ENCODE results near the gene CCDC152. TPM values are rescaled to one million over a fixed set of nuclear protein-coding genes. Genes with fewer than 3 reads are reported as not detected.

CCDC152 gene
- total RNA-seq, 1 donor from 2014 or later: 1.2 TPM

DNA sequence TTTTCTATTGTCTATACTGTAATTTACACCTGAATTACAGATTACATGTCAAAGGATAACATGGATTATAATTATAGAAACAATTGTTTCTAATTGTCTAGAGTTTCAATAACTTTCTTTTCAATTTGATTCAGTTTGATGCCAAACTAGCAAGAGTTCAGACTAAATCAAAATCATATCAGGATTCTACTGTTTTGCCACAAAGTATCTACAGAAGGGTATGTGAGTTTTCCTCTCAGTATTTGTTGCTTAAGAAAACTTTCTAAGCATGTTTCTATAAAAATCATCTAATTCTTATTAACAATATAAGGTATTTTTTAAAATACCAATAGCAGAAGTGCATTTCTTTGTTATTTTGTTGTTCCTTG lies 42.6 kb downstream of the CCDC152 start:
- no peak overlapping the region for H3K9ac ChIP-seq (ENCODE audit: low read length)
- H4K20me1 ChIP-seq (ENCODE audit: insufficient read depth, low read length): no peaks in the 10 kb centered on the region
- Mint-ChIP-seq H3K4me1 (ENCODE audit: low read depth, unreplicated experiment) (no peaks in the 10 kb centered on the region), H3K9me3 (ENCODE audit: unreplicated experiment) (peaks cover 6% of the 10 kb centered on the region), H3K27me3 (ENCODE audit: low read depth, unreplicated experiment) (no peaks in the 10 kb centered on the region), H3K4me3 (ENCODE audit: unreplicated experiment) (no peak overlapping the region), H3K36me3 (ENCODE audit: low read depth, unreplicated experiment) (no peaks in the 10 kb centered on the region), H3K27ac (ENCODE audit: unreplicated experiment) (no peak overlapping the region)
- H3K27ac ChIP-seq (ENCODE audit: low read depth, low read length): no peak overlapping the region
- no peaks in the 10 kb centered on the region for H3K4me1 ChIP-seq (ENCODE audit: insufficient read depth, low read length)
- no peak for TF ChIP-seq EZH2 (IDR thresholded peaks at IDR 0.05; ENCODE audit: insufficient read depth, low read length)
- TF ChIP-seq, protein P1, sequence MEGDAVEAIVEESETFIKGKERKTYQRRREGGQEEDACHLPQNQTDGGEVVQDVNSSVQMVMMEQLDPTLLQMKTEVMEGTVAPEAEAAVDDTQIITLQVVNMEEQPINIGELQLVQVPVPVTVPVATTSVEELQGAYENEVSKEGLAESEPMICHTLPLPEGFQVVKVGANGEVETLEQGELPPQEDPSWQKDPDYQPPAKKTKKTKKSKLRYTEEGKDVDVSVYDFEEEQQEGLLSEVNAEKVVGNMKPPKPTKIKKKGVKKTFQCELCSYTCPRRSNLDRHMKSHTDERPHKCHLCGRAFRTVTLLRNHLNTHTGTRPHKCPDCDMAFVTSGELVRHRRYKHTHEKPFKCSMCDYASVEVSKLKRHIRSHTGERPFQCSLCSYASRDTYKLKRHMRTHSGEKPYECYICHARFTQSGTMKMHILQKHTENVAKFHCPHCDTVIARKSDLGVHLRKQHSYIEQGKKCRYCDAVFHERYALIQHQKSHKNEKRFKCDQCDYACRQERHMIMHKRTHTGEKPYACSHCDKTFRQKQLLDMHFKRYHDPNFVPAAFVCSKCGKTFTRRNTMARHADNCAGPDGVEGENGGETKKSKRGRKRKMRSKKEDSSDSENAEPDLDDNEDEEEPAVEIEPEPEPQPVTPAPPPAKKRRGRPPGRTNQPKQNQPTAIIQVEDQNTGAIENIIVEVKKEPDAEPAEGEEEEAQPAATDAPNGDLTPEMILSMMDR (IDR thresholded peaks at IDR 0.05; ENCODE audit: insufficient read depth, low read depth, low read length): no peak
- no peak overlapping the region for H3K4me2 ChIP-seq (ENCODE audit: low read length)
- DNase-seq (ENCODE audit: low read depth) (no peak), FAIRE-seq (no peak)
- no peaks in the 10 kb centered on the region for H3K27me3 ChIP-seq (ENCODE audit: insufficient read depth, low read length)
- H3K36me3 ChIP-seq (ENCODE audit: insufficient read depth, low read length): no peaks in the 10 kb centered on the region
- H3K79me2 ChIP-seq (ENCODE audit: insufficient read depth, low read length): no peaks in the 10 kb centered on the region
- H3K4me3 ChIP-seq (ENCODE audit: insufficient read depth, low read depth, low read length): no peak overlapping the region
- H2AFZ ChIP-seq (ENCODE audit: low read depth, low read length): no peak overlapping the region
- H3K9me3 ChIP-seq (ENCODE audit: insufficient read depth, low read depth, low read length): no peaks in the 10 kb centered on the region

DNA sequence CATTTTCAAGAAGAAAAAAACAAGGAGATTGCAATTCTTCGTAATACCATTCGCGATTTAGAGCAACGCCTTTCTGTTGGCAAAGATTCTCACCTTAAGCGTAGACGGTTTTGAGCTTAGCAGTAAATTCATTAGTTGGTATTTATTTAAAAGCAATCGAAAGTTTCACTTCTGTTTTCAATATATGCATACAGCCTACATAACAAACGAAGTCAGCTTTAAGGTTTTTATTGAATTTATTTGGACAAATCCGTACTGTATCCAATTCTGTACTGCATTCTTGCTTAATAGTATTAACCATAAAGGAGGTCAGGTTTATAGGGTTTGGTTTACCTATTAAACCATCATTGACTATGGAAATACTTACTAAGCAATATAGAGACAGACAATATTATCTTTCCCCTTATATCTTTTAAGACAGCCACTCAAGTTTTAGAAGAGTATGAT lies 43.1 kb downstream of the CCDC152 start:
- Mint-ChIP-seq H3K27me3 (ENCODE audit: low read depth, unreplicated experiment) (no peaks in the 10 kb centered on the region), H3K9me3 (ENCODE audit: unreplicated experiment) (peaks cover 6% of the 10 kb centered on the region), H3K36me3 (ENCODE audit: low read depth, unreplicated experiment) (no peaks in the 10 kb centered on the region), H3K4me1 (ENCODE audit: low read depth, unreplicated experiment) (no peaks in the 10 kb centered on the region), H3K27ac (ENCODE audit: unreplicated experiment) (no peak overlapping the region), H3K4me3 (ENCODE audit: unreplicated experiment) (no peak overlapping the region)
- H3K9ac ChIP-seq (ENCODE audit: low read length): no peak overlapping the region
- no peaks in the 10 kb centered on the region for H3K79me2 ChIP-seq (ENCODE audit: insufficient read depth, low read length)
- no peaks in the 10 kb centered on the region for H4K20me1 ChIP-seq (ENCODE audit: insufficient read depth, low read length)
- H3K36me3 ChIP-seq (ENCODE audit: insufficient read depth, low read length): no peaks in the 10 kb centered on the region
- no peaks in the 10 kb centered on the region for H3K4me1 ChIP-seq (ENCODE audit: insufficient read depth, low read length)
- no peak overlapping the region for H2AFZ ChIP-seq (ENCODE audit: low read depth, low read length)
- FAIRE-seq (no peak), DNase-seq (ENCODE audit: low read depth) (no peak)
- TF ChIP-seq, protein P1 (IDR thresholded peaks at IDR 0.05; ENCODE audit: insufficient read depth, low read depth, low read length): no peak
- no peak for TF ChIP-seq EZH2 (IDR thresholded peaks at IDR 0.05; ENCODE audit: insufficient read depth, low read length)
- H3K4me3 ChIP-seq (ENCODE audit: insufficient read depth, low read depth, low read length): no peak overlapping the region
- H3K27me3 ChIP-seq (ENCODE audit: insufficient read depth, low read length): no peaks in the 10 kb centered on the region
- H3K27ac ChIP-seq (ENCODE audit: low read depth, low read length): no peak overlapping the region
- no peak overlapping the region for H3K4me2 ChIP-seq (ENCODE audit: low read length)
- H3K9me3 ChIP-seq (ENCODE audit: insufficient read depth, low read depth, low read length): no peaks in the 10 kb centered on the region

DNA sequence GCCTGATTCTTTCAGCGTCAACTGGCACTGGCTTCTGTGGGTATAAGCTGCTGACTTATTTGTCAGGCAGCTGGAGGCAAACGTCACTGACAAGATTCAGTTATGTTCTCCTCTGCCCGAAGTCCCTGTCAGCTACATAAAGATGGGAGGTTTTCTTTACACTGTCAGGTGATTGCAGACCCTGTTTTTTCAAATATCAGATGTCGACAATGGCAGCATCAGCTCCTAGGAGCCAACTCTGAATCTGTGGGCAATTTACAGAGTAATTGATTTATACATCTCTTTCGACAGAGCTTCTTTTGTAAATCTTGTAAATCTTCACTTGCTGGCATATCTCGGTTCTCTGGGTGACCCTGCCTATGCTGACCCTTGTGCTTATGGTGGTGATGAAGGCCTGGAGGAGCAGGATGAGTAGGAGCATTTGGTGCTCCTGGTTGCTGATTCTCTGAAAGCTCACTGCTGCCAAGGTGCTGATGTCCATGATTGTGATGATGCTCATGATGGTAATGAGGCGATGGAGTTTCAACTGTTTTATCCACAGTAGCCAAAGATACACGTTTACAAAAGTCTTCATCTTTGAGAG lies 44.2 kb downstream of the CCDC152 start:
- no peak for DNase-seq (ENCODE audit: low read depth)
- peaks cover 6% of the 10 kb centered on the region for H3K9me3 Mint-ChIP-seq (ENCODE audit: unreplicated experiment)
- no peak overlapping the region for H3K9ac ChIP-seq (ENCODE audit: low read length)
- no peaks in the 10 kb centered on the region for H3K4me1 ChIP-seq (ENCODE audit: insufficient read depth, low read length)
- no peaks in the 10 kb centered on the region for H3K27me3 ChIP-seq (ENCODE audit: insufficient read depth, low read length)
- H3K27me3 Mint-ChIP-seq (ENCODE audit: low read depth, unreplicated experiment): no peaks in the 10 kb centered on the region
- no peak overlapping the region for H3K4me3 Mint-ChIP-seq (ENCODE audit: unreplicated experiment)
- H3K36me3 ChIP-seq (ENCODE audit: insufficient read depth, low read length): no peaks in the 10 kb centered on the region
- no peak overlapping the region for H3K4me2 ChIP-seq (ENCODE audit: low read length)
- TF ChIP-seq, protein P1 (IDR thresholded peaks at IDR 0.05; ENCODE audit: insufficient read depth, low read depth, low read length): no peak
- TF ChIP-seq EZH2 (IDR thresholded peaks at IDR 0.05; ENCODE audit: insufficient read depth, low read length): no peak
- H3K36me3 Mint-ChIP-seq (ENCODE audit: low read depth, unreplicated experiment): no peaks in the 10 kb centered on the region
- no peak overlapping the region for H2AFZ ChIP-seq (ENCODE audit: low read depth, low read length)
- H3K27ac ChIP-seq (ENCODE audit: low read depth, low read length): no peak overlapping the region
- H4K20me1 ChIP-seq (ENCODE audit: insufficient read depth, low read length): no peaks in the 10 kb centered on the region
- no peak overlapping the region for H3K27ac Mint-ChIP-seq (ENCODE audit: unreplicated experiment)
- no peak for FAIRE-seq
- H3K4me1 Mint-ChIP-seq (ENCODE audit: low read depth, unreplicated experiment): no peaks in the 10 kb centered on the region
- no peaks in the 10 kb centered on the region for H3K79me2 ChIP-seq (ENCODE audit: insufficient read depth, low read length)
- H3K4me3 ChIP-seq (ENCODE audit: insufficient read depth, low read depth, low read length): no peak overlapping the region
- no peaks in the 10 kb centered on the region for H3K9me3 ChIP-seq (ENCODE audit: insufficient read depth, low read depth, low read length)

Measured in astrocyte (in vitro differentiated cells and primary cell).